ENCODE data around the gene PRR33.

DNA sequence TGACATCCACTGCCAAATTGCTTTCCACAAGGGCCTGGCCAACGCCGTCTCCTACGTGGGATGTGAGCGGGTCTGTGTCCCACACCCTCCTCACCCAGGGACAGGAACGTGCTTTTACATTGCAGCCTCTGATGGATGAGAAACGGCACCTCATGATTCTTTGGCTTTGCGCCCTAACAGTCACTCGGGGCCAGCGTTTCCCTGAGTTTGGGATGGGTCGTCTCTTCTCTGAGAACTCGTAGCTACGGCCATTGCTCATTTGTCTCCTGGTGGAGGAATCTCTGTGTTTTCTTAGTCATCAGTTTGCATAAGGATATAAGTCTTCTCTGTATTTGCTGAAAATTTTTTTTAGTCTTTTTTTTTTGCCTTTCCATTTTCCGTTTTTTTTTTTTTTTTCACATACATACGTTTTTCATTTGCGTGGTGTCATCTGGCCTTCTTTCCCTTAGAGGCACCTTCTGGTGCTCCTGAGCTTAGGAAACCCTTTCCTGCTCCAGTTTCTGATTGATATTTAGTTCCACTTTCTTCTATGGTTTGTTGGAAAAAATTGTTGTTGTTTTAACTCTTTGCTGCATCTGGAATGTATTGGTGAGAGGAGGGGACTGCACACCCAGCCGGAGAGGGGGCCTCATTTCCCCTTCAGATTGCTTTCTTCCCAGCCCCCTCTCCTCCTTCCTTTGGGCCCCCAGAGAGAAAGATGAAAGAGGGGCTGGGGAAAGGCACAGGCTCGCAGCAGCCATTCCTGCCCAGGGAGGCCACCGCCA lies 39.8 kb upstream of the PRR33 start:
- no peak for TF ChIP-seq POLR2A (IDR thresholded peaks at IDR 0.05; ENCODE audit: low read depth, low read length)
- TF ChIP-seq POLR2AphosphoS5 (IDR thresholded peaks at IDR 0.05; ENCODE audit: low read depth, low read length): no peak
- TF ChIP-seq TAF1 (IDR thresholded peaks at IDR 0.05; ENCODE audit: low read depth, low read length): no peak
- no peak for TF ChIP-seq PAX5 (IDR thresholded peaks at IDR 0.05; ENCODE audit: insufficient read depth, low read length, severe bottlenecking)
